SIG-M5 treated with dmso at 0.1 percent for 504 hours (cell line): ENCODE results near the gene MYH15.

Source experiments
- DNase-seq: peaks from one replicate; lab custom pipeline; 2025; ENCODE audit not compliant: unreplicated experiment; lab: John Stamatoyannopoulos, UW

MYH15 gene

DNA sequence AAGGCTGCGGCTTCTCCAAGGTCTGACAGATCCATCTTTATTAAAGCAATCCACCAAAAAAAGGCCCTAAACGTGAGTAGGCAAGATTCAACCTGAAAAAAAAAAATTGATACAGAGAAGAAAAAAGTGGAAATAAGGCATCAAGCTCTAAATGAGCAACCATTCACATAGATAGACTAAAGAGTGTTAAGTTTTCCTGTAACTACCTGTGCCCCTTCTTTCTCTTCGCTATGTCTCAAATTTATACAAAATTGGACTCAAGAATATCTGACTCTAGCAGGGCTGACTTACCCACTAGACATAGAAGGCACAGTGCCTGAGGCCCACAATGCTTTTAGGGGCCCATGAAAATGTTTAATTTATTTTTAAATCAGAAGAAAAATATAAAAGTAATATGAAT is at the start of gene MYH15:
Gene MYH15, minus strand, starts transcription at position 101 of the 400 bp plus-strand sequence. Its CDS starts 66 bp downstream, at position 35.
- no peak for DNase-seq

DNA sequence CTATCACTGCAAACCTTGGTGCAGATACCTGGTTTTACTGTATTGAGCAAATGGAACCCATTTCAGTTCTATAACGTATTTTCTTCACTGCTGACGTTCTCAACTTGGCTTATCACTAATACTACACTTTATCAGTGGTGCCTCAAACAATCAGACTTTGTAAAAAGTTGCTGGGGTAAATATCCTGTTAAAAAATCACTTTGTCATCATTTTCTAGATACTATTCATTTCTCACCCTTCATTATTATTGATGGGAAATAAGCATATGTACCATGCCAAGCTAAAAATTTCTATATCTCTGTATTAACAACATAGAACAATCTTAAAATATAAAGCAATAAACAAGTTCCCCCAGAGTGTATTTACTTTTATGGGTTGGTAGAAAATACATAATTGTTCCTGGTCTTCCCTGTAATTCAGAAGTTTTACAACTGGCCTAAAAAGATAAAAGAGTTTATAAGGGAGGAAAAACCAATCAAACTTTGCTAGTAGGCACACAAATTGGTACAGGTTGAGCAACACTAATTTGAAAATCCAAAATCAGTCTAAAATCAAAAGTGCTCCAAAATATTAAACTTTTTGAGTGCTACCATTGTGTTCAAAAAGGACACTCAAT is 45.7 kb upstream of the MYH15 start:
- no peak for DNase-seq

DNA sequence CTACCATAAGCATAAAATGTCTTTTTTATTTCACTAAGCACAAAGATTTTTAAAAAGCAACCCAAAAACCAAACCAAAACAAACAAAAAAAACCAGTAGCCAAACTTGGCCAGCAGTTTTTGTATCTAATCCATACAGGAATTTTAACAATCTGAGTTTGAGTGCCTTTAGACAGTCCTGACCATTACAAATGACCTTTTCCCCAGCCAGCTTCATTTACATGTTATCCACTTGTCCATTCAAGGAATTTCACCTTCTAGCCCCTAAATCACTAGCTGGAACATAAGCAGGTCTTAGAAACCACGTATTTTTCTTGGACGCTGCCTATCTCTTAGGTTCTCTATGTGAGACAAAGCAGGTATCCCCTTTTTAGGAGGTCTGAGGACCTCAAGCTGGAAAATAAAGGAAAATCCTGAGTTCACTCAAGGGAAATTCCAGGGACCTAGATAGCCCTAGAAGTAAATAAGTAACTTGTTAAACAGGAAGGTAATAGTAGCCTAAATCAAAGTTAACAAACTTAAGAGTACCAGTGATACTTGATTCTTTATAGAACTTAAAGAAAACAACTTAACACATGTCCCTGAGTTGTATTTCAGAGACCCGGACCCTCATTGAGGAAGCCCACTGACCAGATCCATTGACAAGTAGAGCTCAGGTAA is 44.6 kb upstream of the MYH15 start:
- no peak for DNase-seq

DNA sequence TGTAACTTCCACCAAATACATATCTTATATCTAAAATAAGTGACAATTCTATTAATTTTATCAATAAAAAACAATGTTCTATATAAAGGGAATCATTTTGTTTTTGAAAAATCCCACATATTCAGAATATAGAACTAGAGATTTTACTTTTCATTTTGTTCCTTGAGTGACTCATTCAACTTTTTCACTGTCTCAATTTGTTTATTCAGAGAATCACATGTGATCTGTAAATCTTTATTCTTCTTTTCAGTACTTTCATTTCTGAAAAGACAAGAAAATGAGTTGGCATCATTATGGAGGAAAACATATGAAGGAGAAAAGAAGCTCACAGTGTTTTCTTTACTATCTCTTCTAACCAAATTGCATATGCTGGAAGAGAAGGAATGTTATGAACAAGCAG is 43.8 kb upstream of the MYH15 start:
- no peak for DNase-seq

DNA sequence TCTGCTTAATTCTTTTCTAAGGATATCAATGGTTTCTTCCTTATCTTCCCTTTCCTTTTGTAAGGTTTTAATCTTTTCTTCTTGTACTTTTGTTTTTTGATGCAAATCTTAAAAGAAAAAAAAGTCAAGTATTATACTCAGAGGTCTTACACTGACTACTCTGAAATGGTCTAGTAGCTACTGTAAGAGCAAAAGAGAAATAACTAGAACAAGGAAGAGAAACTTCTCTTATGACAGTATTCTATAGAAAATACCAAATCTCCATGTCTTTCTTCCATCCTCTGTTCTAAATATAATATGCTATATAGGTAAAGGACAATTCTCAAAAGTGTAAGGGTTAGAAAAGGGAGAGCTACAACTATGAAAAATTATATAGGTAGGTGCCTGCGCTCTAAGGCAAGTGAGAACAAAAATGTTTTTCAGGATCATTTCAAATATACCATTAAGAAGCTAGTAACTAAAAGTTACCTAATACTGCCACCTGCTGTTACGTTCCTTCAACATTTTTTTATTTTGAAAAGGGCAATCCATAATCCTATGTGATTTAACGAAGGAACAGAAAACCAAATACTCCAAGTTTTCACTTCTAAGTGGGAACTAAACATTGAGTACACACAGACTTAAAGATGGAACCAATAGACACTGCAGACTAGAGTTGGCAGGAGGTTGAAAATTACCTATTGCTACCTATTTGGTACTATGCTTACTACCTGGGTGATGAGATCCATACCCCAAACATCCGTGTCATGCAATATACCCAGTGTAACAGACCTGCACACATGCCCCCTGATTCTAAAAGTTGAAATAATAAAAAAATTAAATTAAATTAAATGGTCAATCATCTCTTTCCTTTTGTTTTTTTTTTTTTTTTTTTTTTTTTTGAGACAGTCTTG is 42.1 kb upstream of the MYH15 start:
- peak; percentile 63 for DNase-seq

DNA sequence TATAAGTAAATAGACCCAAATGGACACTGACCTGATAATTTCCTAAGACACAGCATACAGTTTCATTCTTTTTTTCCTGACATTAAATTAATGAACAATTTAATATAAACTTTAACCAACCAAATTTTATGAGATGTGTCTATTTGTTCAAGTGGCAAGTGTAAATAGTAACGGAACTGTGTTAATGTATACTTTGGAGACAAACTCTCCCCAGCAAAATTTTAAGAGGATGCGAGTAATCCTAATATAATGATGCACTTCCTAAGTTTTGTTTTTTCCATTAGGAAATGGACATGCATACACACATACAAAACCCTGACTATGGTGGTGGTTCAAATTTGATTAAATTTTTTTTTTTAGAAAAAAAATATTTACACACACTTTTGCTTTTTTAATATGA is 38.5 kb upstream of the MYH15 start:
- DNase-seq, result no peak

DNA sequence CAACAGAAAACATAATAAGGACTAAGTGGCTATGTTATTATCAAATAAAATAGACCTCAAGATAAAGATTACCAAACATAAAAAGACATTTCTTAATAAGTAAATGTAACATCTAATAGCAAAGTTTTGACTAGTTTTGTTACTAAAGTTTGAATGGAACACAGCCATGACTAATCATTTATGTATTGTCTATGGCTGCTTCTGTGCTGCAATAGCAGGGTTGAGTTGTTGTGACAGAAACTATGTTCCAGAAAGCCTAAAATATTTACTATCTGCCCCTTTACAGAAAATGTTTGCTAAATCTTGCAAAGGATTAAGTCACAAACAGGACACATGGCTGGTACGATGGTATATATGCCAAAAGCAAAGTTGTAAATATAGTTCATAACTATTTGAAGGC is 37.9 kb upstream of the MYH15 start:
- no peak for DNase-seq

DNA sequence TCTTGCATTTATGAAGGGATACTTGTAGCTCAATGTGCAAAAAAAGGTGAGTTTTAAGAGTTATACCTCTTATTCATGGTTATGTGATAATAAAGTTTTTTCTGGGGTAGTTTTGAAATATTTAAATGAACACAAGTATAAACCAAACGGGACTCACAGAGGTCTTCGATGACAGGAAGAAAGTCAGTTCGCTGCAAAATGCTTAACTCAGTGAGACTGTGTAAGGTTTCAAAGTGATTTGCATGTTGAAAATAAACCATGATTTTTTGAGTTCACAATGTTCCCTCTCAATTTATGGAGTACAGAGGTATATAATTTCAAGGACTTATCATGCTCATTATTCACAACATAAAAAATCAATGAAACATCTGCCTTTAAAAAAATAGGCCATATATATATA is 36.3 kb upstream of the MYH15 start:
- DNase-seq, result no peak

DNA sequence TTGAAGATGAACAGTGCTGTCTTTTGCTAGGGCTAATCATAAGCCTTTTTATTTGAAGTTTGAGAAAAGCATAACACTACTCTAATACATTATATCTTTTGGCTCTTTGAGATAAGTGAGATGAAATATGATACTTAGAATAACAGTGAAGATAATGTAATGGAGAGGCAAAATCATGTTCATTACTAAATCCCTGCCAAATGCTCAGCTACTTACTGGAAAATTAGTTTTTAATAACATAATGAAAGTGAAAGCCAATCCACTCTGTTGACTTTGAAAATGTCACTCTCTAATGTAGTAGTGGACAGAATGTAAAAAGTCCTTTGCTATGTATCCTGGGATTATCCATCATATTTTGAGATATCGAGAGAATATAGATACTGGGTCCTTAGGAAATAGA is 35.9 kb upstream of the MYH15 start:
- no peak for DNase-seq

DNA sequence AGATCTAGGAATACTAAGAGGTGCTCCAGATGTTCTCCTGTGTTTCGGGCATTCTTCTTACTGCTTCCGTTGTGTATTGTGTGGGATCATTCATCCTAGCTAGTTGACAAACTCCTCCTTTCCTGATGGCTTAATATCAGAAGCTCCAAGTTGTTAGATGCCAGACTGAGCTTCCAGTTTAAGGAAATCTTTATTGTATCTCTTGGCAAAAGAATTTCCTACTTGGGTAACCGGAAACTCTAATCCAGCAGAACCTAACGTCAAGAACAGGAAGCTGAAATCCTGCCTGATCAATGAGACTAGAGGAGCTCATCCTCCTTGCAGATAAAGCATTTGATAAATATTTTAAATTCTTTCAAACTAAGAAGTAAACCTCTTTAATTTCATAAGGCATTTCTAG is 27.7 kb upstream of the MYH15 start:
- DNase-seq, result no peak

DNA sequence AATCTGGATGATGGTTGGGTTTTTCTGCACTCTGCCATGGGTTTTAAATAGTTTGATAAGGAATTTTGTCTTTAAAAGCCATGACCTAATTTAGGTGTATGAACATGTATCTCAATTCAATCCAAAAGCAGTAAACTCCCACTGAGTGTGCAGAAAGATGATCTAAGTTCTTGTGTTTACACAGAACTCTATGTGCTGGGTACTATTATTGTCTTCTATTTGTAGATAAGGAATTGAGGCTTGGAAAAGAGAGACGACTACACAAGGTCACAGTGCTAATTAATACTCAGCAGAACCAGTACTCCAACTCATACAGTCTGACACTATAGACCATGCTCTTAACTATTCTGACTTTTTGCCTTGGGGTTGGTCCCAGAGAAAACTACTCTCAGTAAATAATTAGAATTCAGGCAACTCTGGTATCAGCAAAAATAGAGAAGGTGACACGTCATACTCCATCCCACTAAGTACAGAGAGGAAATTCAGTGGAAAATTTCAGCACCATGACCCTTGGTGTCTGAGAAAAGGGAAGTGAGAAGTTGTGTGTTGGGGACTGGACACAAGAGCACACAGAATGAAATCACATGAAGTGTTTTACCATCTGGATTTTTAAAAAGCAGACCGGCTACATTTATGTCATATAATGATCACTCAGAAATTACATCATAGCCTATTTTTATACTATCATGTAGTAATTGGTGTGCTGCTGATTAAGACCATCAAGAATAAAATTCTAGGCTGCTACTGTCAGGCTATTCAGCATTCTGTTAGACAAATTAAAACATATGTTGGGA is 18.3 kb upstream of the MYH15 start:
- peak; percentile 82 for DNase-seq

DNA sequence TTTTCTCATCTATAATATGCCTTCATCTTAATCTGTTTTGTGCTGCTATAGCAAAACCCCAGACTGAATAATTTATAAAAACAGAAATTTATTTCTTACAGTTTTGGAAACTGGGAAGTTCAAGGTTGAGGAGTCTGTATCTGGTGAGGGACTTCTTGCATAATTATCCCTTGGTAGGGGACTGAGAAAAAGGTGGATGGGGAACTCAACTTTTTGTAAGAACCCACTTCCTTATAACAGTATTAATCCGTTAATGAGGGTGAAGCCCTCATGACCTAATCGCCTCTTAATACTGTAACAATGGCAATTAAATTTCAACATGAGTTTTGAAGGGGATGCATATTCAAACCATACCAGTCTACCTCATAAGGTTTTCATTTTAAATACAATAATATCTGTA is 17.4 kb upstream of the MYH15 start:
- no peak for DNase-seq

DNA sequence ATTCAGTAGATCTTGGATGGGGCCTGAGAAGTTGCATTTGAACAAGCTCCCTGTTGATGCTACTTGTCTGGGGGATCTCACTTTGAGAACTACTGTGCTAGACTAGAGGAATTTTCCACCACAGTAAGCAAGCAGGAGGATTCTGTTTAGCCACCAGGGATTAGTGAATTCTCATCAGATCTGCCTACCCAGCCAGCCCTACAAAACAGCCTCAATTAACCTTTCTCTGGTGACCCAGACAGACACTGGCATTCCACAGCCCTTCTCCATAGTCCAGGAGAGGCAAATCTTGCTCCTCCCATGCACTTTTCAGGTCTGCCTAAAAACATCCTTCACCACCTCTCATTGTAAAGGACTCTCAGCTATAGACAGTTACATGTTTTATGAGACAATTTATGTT is 16.7 kb upstream of the MYH15 start:
- no peak for DNase-seq

DNA sequence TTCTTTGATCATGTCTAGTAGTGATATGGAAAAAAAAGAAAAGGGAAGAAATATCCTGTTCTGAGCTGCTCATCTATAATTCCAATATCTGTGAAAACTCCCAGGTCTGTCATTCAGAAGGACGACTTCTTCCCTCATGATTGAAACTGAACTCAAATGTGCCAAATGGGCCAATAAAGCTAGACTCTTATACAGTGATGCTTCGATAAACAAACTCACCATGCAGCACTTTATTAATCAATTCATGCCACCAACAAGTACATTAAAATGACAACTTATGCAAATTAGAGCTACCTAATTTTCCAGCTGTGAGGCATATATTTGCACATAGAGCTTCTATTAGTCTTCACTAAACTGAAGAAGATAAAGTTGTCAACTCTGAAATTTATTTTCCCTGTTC is 15.6 kb upstream of the MYH15 start:
- no peak for DNase-seq

DNA sequence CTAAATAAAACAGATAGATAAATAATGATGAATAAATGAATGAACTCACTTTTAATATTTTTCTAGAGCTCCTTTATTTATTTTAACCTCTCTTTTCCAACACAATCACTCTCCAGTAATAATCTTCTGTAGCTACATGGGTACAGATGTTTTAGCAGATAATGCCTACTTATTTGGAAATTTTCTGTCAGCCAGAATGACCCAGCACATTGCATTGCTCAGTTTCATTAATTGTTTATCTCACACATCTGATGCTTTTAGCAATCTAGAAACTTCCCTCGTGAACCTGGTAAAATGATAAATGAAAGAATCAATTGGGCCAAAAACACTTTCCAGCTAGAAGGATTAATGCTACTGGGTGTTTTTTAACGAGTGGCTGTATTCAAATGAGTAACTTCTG is 14.9 kb upstream of the MYH15 start:
- no peak for DNase-seq

DNA sequence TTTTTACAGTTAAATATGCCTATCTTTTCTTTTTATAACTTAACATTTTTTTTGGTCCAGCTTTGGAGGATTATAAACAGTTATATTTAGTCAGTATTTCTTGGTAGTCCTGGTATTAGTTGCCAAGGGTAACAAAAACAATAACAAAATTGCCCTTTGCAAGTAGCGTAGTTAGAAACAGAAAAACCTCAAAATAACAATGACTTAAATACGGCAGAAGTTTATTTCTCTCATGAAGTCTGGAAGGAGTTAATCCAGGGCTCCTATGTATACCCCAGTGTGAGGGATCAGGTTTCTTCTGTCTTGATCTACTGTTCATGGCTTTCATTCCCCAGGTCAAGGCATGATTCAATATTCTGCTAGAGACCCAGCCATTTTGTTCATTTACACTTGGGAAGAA is 14.1 kb upstream of the MYH15 start:
- DNase-seq, result no peak

DNA sequence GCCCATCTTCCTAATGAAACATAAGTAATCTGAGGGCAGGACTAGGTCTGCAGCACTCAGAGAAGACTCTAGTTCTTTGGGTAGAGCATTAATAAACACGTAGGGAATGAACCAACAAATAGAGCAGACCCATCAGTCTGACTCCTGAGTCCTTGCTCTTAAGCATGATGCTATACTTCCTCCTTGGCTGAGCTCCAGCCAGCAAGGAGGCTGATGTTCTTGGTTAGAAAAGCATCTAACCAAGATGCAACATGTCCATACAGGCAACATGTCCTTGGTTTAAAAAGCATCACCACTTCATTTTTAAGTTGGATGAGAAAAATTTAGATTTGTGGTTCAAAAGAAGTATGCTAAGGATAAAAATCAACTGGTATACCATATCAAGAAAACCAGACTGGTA is 8.5 kb upstream of the MYH15 start:
- DNase-seq, result no peak

DNA sequence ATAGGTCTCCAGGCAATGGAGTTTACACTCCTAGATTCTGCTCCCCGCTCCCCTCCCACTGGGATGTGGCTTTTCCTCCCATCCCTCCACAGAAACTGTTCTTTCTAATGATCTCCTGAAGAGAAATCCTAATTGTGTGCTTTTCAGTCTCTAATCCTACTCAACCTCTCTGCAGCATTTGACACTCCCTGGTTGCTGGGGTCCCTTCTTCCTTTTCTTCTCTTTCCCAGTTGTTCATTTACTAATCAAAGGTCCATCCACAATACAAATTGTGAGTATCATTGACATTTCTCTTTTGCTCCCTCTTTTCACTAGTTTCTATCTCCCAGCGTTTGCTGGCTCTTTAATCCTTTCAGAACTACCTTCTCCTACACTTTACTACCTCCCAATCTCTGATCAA is 6.5 kb upstream of the MYH15 start:
- no peak for DNase-seq

DNA sequence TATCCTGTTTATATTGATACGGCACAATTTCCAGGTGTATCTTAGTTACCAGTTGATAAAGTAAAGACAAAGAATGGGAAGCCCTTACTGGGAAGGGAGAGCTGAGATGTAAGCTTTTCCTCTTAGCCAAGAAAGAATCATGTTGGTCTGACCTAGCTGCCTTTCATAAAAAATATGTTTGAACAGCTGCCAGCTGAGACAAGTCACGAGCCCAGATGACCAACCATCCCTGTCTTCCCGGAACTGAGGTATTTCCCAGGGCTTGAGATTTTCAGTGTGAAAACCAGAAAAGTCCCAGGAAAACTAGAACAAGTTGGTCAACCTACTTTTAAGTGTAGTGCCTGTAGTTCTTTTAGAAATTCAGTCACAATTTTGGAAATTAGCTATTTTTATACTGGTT is 3.6 kb upstream of the MYH15 start:
- no peak for DNase-seq

DNA sequence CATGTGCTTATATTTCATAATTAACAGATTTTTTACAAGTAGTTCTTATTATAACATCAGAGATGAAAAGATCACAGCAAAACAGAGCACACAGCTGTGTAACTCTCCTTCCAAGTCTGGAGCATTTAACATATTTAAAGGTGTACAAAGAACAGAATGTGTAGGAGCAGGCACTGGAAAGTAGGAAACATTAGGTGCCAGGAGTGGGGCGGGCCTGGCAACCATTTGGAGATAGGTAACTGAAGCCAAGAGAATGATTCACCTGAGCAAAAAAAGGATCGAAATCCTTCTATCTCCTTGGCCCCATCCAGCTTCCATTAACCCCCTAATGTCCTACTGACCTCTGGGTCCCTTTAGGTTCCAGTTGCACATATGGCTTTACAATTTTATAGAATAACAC is 2.3 kb upstream of the MYH15 start:
- DNase-seq, result no peak

DNA sequence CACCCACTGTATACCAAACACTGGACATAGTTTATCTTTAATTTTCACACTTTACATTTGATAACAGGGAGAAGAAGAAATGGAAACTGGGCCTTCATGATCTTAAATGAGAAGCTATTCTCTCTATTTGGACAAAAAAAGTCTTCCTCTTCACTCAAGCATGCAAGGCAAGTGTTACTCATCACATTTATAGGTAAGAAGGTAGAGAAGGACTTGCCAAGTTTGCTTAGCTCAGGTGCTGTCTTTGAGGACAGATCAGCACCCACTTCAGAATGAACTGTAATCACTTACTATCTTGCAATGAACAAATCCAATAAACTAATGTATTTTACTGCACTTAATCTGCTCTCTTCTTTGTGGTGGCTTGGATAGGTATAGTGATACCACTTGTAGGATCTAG is 1.1 kb upstream of the MYH15 start:
- no peak for DNase-seq
